Cardiac septum (tissue), 1 donor: ENCODE results near the gene CRIM1. TPM values are rescaled to one million over a fixed set of nuclear protein-coding genes. Genes with fewer than 3 reads are reported as not detected.

ENCODE experiments used
- DNase-seq: peaks from one replicate; pipeline ENCODE4 v3.0.0-alpha.2; 2020; ENCODE audit warnings: low spot score
- intact Hi-C: fragments of 100-400 bp; cut with DNase I; formaldehyde crosslinking; loops from one replicate; pipeline ENCODE4 v1.14.0; 2022
- total RNA-seq: library from RNA; stranded (reverse); fragmentation: NEBNext Ultra II Directional; extraction: Animal tissue kit (Norgen Biotek cat#: 25700); gene quantifications from one replicate; pipeline ENCODE4 v1.2.1, GENCODE V29; 2021
- donor health status: DM: no; HTN: no; CAD: no.

Gene CRIM1
- total RNA-seq, 1 donor from 2014 or later: 125 TPM

DNA sequence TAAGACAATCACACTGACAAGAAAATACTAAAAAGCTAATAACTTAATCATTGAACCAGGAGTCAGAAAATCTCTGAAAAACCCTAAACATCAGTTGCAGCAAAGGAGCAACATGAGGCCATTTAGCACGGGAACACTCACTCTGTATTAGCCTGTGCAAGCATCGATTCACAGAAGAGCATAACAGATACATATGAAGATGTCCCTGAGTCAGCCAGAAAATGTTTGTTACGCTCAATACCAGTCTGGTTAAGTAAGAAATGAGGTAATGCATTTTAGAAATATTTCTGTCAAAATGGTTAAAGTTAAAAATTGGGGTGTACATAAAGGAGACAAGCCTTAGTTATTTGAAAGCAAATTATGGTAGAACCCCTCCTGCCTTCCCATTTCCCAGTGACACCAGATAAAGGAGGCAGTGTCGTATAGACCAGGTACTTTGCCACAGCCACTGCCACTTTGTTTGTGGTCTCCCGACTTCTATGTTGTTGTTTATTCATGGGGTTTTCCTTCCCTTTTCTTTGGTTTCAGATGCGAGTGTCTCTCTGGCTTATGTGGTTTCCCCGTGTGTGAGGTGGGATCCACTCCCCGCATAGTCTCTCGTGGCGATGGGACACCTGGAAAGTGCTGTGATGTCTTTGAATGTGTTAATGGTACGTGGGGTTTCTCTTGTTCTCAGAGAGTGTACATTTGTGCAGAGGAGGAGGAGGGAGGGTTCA is 108.6 kb downstream of the CRIM1 start:
- intact Hi-C loops: no loop called here
- DNase-seq: no peak

DNA sequence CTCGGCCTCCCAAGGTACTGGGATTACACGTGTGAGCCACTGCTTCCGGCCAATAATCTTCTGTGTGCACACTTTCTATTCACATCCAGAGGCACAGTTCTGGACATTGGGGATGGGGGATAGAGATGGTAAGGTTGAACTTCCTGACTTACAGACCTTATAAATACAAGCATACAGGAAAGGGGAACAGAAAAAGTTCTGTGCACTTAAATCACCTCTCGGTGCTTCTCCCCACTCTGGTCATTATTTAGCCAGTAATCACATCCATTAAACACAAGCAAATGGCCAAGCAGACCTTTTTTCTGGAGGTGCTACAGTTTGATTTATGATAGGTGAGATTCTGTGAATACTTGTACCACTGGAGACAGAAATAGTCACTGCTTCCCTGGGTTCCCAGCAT is 110.6 kb downstream of the CRIM1 start:
- intact Hi-C loops: no loop called here

DNA sequence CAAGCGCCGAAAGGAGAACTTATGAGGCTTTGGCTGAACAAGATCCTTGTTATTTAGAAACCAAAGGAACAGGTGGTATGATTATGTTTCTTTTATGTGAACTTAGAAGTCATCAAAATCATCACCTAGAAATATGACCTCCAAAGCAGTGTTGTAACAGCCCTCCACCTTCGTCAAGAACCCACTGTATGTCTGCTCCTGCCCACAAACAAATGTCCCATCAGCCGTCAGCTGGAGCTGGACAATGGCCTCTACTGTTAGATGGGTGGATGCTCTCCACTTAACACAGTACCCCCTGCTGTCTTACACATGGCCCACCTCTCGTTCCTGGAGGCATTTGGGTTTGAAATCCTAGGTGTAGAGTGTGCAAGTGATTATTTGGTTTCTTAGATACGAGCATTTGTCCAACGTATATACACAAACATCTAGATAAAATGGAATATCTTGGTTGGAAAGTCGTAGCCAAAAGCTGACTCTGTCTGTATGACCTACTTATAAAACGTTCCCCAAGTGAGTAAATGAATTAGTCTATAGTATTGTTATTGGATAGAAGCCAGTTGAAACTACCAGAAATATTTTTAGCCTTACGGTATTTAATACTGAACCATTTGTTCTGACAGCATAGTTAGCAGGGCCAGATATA is 113.0 kb downstream of the CRIM1 start:
- intact Hi-C loops: no loop called here
- no peak for DNase-seq

More for the DNA sequence above, 110.6 kb downstream of the CRIM1 start:
- no peak for DNase-seq

DNA sequence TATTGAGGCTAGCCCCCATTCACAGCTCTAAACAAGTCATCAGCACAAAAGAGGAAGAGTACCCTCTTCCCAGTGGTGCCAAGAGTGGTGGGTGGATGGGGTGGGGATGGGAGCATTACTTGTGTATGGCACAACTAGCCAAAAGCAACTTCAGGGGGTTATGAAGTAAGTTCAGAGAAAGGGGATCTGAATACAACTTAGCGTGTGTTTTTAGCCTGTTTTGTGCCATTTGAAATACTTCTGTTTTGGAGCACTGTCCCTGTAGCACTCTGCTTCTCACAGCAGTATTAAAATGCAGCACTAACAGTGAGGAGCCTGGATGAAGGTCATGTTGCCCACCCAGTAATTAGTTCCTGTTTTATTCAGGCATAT is 113.5 kb downstream of the CRIM1 start:
- intact Hi-C loops: no loop called here
- no peak for DNase-seq

DNA sequence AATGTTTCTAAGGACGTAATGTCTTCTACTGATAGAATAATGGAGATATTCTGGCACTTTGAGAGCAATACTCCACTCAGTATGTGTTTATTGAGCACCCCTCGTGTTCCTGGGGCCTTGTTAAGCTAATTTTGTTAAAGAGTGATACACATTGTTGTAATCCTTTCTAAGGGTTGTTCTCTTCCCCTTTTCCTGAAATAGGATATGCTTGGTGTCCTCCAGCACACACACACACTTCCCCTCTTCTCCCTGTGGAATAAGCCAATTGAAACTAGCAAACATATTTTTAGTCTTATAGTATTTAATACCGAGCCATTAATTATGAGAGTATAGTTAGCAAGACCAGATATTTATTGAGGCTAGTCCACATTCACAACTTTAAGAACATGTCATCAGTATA is 114.1 kb downstream of the CRIM1 start:
- intact Hi-C loops: no loop called here
- no peak for DNase-seq

DNA sequence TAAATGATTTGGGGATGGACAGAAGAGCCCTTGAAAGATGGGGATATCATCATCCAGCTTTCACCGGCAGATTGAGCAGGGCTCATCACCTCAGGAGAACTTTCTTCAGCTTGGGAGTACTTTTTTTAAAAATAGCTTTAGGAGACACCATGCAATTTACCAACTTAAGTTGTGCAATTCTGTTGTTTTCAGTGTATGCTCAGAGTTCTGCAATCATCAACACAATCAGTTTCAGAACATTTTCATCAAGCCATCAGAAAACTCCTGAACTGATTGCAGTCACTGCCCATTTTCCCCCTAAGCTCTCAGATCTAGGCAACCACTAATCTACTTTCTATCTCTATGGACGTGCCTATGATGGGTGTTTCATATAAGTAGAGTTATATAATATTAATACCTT is 117.7 kb downstream of the CRIM1 start:
- intact Hi-C loops: no loop called here
- DNase-seq: no peak

DNA sequence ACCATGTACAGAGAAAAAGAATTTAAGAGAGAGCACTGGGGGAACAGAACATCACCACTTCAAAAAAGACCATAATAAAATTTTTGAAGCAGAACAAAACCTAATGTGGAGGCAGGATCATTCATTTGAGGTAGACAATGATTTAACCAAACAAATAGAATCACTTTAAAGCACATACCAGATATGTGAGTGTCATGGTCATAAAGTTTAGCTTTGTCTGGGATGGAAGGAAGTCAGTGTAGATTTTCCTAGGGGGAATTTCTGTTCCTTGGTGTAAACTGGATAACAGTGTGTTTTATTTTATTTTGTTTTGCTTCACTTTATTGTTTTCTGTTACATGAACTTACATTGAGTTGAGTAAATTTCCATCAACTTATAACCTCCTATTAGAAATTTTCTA is 120.8 kb downstream of the CRIM1 start:
- intact Hi-C loops: no loop called here
- no peak for DNase-seq

DNA sequence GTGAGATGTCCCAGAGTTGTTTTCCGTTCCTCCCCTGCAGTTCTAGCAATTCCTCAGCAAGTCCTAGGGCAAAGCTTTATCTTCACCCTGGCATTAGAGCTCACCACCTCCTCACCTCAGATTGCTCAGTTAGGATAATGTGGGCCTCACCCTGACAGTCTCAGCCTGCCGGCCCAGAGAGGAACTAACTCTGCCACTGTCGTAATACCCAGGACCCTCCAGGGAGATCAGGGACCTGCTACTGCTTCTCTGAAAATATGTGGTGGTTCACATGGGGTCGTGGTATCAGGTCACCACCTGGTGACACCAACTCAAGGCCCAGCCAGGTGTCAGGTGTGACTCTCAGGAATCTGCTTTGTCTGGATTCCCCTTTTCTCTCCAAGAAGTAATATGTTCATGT is 121.7 kb downstream of the CRIM1 start:
- no peak for DNase-seq
- intact Hi-C loops: no loop called here

DNA sequence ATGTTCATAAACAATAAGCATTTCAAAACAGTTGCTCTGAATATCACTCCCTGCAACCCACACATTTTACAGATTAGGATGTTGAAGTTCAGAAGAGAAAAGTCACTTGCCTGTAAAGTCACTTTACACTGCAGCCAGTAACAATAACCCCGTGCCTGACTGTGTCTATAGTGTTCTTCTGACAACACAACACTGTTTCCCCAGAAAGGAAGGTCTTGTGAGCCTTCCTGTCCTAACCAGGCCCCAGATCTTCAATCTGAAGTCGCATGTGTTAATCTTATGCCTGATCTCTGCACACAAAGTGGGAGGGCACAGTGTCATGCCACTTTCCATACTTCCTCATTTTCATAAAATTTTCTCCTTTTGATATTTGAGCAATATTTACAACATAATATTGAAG is 122.2 kb downstream of the CRIM1 start:
- no peak for DNase-seq
- intact Hi-C loops: no loop called here

DNA sequence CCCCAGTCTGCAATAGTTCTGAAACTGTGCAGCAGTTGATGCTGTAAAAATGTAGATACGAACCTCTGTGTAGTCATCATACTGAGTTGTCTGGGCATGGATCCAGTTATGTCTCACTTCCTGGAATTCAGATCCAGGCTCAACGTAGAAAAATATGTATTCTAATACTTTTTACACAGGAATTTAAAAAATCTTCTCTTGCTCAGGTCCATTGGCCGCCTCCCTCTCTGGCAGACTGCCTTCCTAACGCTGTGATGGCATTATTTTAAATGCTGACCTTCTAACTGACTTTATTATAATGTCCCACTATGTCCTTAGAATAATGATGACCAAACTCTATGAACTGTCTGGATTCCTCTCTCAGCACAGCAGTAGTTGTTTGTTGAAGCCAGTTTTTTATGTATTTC is 122.8 kb downstream of the CRIM1 start:
- intact Hi-C loops: no loop called here
- DNase-seq: no peak

DNA sequence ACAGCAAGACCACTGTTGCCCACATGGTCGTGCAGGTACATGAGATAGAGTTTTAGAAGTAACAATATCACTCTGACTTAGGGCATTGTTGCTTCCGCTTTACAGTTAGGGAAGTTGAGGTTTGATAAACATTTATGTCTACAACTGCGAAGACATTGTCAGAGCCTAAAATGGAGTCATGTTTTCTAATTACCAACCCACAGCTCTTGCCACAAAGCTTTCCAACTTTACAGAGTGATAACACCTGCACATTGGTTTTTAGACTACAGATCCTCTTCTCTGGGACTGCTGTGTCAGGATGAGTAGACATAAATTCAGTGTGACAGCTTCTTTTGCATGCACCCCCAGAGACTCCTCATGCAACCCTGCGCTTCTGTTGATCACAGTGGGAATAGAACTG is 123.4 kb downstream of the CRIM1 start:
- intact Hi-C loops: no loop called here
- DNase-seq: no peak

DNA sequence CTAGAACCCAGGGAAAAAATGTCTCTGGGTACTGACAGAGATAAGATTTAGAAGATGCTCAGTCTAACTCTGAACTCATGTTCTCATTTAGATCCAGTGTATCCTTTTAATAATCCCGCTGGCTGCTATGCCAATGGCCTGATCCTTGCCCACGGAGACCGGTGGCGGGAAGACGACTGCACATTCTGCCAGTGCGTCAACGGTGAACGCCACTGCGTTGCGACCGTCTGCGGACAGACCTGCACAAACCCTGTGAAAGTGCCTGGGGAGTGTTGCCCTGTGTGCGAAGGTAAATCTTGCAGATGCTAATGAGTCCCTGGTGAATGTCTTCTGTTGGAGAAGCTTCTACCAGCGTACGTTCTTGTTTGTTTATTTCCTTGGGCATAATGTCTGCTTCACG is 123.8 kb downstream of the CRIM1 start:
- intact Hi-C loops: no loop called here

DNA sequence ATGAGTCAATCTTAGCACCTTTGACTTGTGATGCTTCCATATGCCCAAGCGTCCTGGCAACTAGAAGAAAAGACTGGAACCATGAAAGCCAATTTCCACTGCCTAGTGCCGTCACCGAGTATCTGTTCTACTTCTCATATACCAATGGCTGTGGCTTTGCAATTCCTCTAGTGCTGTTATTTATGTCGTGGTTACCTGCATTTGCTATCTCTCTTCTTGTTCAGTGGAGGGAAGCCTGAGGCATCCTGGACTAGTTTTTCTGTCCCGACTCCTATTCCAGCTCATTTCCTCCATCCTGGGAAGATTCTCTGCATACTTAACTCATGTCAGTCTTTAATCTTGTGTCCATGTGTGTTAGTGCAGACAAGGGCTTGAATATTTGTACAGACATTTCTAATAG is 124.5 kb downstream of the CRIM1 start:
- intact Hi-C loops: no loop called here

More for the DNA sequence above, 123.8 kb downstream of the CRIM1 start:
- no peak for DNase-seq

DNA sequence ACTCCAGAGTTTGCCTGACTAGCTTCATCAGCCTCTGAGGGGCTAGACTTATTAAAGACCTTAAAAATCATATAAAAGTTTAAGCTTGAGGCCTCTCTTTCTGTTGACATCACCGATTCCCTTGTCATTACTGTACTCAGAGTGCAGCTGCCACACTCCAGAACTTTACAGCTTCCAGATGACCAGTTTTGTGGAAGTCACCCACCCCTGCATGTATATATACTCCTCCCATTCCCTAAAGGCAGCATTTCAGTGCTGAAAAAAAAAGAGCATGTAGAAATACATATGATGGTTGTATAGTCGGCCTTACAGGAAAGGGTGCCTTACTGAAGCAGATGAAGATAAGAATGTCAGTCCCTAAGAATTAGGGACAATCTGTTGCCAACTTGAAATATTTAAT is 125.1 kb downstream of the CRIM1 start:
- DNase-seq: no peak
- intact Hi-C loops: no loop called here

More for the DNA sequence above, 124.5 kb downstream of the CRIM1 start:
- no peak for DNase-seq

DNA sequence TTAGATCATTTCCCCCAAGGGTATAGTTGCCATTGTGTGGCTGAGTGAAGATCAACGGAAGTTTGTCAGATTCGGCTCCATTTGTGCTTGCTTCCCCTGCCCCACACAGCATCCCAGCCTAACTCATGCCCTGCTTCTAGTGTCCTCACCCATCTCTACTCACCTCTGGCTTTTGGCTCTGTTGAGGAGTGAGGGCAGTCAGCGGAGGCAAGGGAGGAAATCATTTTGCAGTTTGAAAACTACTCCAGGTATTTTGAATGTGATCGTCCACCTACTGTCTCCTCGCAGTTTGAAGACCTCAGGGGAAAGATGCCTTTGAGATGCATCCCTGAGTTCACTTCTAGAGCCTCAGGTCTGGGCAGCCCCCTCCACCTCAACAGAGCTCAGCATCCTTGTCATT is 126.1 kb downstream of the CRIM1 start:
- intact Hi-C loops: no loop called here
- DNase-seq: no peak

DNA sequence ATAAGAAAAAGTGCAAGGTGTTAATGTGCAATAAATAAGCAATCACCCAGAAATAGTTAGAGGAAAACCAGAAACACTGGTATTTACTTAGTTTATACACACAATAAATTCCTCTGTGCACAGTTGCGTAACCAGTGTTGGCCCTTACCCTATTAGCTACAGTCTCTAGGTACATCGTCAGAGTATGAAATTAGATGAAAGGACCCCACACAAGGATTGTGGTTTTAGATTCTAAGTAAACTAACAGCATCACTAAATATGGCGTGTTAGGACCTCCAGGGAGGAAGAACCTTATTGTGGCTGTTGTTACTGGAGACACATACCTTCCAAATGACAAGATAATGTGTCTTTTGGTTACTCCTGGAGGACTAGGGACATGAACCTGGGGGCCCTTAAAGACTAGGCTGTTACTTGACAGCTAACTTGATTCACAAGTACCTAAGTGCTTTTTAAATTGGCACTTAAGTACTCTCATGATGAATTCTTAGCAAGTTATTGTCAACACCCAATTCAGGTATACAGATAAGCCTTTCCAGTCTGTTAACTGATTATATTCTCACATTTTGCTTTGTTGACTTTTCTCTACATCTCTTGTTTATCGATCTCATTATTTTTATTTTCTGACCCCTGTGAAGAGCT is 127.1 kb downstream of the CRIM1 start:
- no peak for DNase-seq
- intact Hi-C loops: no loop called here

DNA sequence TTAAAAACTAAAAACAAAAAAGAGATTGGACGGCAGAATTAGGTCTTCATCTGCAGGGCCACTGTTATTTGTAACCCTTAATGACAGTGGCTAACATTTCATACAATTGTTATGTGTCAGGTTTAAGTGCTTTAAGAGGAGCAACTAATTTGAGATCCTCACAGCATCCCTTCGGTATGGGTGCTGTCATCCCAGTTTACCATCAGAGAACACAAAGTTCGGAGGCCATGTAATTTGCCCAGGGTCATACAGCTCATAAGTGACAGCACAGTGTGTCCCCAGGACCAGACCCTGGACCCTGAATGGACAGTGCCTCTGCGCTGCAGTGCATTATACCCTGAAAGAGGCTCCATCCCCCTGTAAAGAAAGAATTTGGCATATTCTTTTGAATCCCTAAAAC is 127.7 kb downstream of the CRIM1 start:
- DNase-seq: no peak
- intact Hi-C loops: no loop called here

DNA sequence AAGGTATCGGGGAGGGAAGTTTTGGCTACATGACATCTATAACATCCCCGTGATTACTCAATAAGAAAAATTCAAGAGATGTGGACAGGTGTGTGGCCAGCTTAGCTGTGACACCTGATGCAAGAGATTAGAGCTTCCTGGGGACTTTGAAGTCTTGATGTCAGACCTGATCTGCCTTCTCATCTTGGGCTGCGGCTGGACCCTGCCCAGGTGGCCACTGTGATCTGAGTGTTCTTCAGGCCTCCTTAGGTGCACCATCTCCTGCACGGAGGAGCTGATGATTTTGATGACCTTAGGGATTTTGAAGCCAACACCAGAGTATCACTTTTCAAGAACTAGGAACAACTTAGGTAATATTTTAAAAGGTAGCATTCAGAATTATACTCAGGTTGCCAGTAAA is 128.9 kb downstream of the CRIM1 start:
- intact Hi-C loops: loop anchor here (2.0 kb wide), 2 partner anchors 70 to 128 kb away; no protein-coding TSS in a partner anchor

DNA sequence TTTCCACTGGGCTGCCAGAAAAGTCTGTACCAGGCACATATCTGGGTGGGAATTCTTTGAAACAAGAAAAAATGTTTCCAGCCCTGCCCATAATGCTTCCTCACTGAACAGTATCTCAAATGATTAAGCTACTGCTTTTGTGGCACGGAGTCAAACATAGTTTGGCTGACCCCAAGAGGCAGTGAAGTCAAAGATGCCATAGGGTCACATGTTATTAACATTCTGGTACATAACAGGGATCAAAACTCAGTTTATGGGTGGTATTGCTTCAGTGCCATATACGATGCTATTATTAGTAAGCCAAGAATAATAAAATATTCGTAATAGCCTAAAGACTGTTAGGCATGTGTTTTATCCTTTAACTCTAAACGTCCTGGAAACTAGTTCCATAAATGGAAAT is 129.9 kb downstream of the CRIM1 start:
- intact Hi-C loops: loop anchor here (2.0 kb wide), 2 partner anchors 71 to 129 kb away; no protein-coding TSS in a partner anchor
- no peak for DNase-seq

More for the DNA sequence above, 128.9 kb downstream of the CRIM1 start:
- no peak for DNase-seq

DNA sequence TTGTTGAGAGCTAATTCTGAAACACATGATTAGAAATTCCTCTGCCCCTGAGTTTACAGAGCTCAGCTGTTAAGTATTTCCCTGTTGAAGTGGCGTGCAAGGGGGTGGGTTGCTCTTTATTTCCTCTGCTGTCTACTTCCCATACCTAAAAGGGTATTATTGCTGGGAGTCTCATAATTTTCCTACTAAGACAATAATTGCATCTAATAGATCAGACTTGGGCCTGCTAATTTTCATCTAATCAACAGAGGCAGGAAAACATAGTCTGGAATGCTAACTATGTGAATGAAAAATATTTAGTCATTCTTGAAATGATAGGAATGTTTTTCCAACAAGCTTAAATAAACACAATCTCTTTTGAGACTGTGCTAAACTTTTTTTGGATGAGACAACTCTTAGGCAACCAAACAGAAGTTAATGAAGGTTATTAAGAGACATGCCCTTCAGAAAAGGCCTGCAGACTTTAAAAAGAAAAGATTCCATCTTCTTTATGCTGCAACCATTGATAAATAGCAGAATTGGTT is 131.0 kb downstream of the CRIM1 start:
- intact Hi-C loops: no loop called here
- DNase-seq: no peak

DNA sequence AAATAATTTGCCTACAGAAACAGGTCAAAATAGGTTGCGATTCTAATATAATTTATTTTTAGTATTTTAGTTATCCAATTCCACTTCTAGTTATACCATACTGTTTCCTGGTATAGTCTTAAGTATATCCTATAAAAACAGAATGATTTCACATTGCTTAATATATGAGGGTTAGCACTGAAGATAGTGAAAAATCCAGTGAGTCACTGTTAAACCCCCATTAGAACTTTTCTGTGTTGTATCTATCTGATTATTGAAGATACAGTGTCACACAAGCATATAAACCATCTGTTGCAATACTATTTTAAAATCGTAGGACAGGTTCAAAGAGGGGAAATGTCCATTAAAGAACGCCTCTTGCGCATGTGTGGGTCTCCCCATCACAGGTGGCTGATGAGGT is 132.4 kb downstream of the CRIM1 start:
- DNase-seq: no peak
- intact Hi-C loops: no loop called here
